Endothelial cell of umbilical vein (primary cell): Measurements from ENCODE around the gene ZBTB40.

Experiments
- MYC ChIP-seq: IDR thresholded peaks from one replicate; pipeline ENCODE4 v1.6.1; 2011; ENCODE audit warnings: mild to moderate bottlenecking, low read depth, low read length
- POLR2A ChIP-seq: IDR thresholded peaks from 2 replicates; pipeline ENCODE4 v1.6.1; 2012; ENCODE audit warnings: low read depth, mild to moderate bottlenecking, control low read depth, low read length
- POLR2AphosphoS5 ChIP-seq: IDR thresholded peaks from 2 replicates; pipeline ENCODE4 v1.6.1; 2012; ENCODE audit warnings: low read depth, mild to moderate bottlenecking, control low read depth, low read length, moderate library complexity; ENCODE audit not compliant: insufficient read depth
- TF ChIP-seq, protein P1 (sequence below), 2 donors: IDR thresholded peaks; 1 replicate in 1 of 2; 2 replicates in 1 of 2; pipeline ENCODE4 v1.5.1; 2011; ENCODE audit warnings: low read length in 2 of 2, mild to moderate bottlenecking in 2 of 2, moderate library complexity in 2 of 2, control low read depth in 1 of 2, inconsistent platforms in 1 of 2, low read depth in 1 of 2; ENCODE audit not compliant: insufficient read depth in 1 of 2; ENCODE audit errors: extremely low read depth in 1 of 2

DNA sequence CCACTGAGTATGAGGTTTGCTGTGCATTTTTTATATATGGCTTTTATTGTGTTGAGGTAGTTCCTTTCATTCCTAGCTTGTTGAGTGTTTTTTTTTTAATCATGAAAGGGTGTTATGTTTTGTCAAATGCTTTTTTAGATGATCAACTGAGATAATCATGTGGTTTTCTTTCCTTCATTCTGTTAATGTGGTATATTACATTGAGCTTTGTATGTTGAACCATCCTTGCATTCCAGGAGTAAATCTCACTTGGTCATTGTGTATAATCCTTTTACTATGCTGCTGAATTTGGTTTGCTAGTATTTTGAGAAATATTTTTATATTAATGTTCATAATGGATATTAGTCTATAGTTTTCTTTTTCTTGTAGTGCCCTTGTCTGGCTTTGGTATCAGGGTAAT is 11.1 kb upstream of the ZBTB40 start:
- TF ChIP-seq, protein P1, sequence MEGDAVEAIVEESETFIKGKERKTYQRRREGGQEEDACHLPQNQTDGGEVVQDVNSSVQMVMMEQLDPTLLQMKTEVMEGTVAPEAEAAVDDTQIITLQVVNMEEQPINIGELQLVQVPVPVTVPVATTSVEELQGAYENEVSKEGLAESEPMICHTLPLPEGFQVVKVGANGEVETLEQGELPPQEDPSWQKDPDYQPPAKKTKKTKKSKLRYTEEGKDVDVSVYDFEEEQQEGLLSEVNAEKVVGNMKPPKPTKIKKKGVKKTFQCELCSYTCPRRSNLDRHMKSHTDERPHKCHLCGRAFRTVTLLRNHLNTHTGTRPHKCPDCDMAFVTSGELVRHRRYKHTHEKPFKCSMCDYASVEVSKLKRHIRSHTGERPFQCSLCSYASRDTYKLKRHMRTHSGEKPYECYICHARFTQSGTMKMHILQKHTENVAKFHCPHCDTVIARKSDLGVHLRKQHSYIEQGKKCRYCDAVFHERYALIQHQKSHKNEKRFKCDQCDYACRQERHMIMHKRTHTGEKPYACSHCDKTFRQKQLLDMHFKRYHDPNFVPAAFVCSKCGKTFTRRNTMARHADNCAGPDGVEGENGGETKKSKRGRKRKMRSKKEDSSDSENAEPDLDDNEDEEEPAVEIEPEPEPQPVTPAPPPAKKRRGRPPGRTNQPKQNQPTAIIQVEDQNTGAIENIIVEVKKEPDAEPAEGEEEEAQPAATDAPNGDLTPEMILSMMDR (IDR thresholded peaks at IDR 0.05; ENCODE audit: extremely low read depth in 1 of 2, insufficient read depth in 1 of 2, low read depth in 1 of 2, low read length in 2 of 2) = no peak
- TF ChIP-seq POLR2A = no peak
- TF ChIP-seq POLR2AphosphoS5 = no peak
- TF ChIP-seq MYC = no peak
